Astrocyte (in vitro differentiated cells and primary cell): ENCODE data around the gene PCYT2. TPM values are rescaled to one million over a fixed set of nuclear protein-coding genes. Genes with fewer than 3 reads are reported as not detected.

Source experiments
- DNase-seq: peaks from one replicate; pipeline ENCODE4 v3.0.0-alpha.2; 2010; ENCODE audit warnings: low read depth
- FAIRE-seq: peaks from 2 replicates; lab custom pipeline; 2011; peaks lifted over from hg19 to GRCh38; lab: Jason Lieb, UNC
- H2AFZ ChIP-seq: 2 replicates; pipeline ENCODE4 v1.6.0; 2012; ENCODE audit warnings: low read depth, low read length, inconsistent platforms
- H3K27ac ChIP-seq: 2 replicates; pipeline ENCODE4 v1.5.1; 2011; ENCODE audit warnings: low read depth, low read length, inconsistent platforms
- H3K27me3 ChIP-seq: 2 replicates; pipeline ENCODE4 v1.6.0; 2011; ENCODE audit warnings: low read length, inconsistent platforms; ENCODE audit not compliant: insufficient read depth
- H3K36me3 ChIP-seq: 2 replicates; pipeline ENCODE4 v1.5.1; 2011; ENCODE audit warnings: low read length, inconsistent platforms; ENCODE audit not compliant: insufficient read depth
- H3K4me1 ChIP-seq: 2 replicates; pipeline ENCODE4 v1.5.1; 2011; ENCODE audit warnings: low read length, inconsistent platforms; ENCODE audit not compliant: insufficient read depth
- H3K4me2 ChIP-seq: 2 replicates; pipeline ENCODE4 v1.6.0; 2012; ENCODE audit warnings: low read length, inconsistent platforms
- H3K4me3 ChIP-seq: 2 replicates; pipeline ENCODE4 v1.5.1; 2011; ENCODE audit warnings: low read depth, mild to moderate bottlenecking, low read length, inconsistent platforms; ENCODE audit not compliant: insufficient read depth
- H3K79me2 ChIP-seq: 2 replicates; pipeline ENCODE4 v1.6.0; 2012; ENCODE audit warnings: mild to moderate bottlenecking, low read length, inconsistent platforms; ENCODE audit not compliant: insufficient read depth
- H3K9ac ChIP-seq: 2 replicates; pipeline ENCODE4 v1.6.0; 2012; ENCODE audit warnings: mild to moderate bottlenecking, low read length, inconsistent platforms
- H3K9me3 ChIP-seq: 2 replicates; pipeline ENCODE4 v1.5.1; 2012; ENCODE audit warnings: low read depth, mild to moderate bottlenecking, low read length, inconsistent platforms; ENCODE audit not compliant: insufficient read depth
- H4K20me1 ChIP-seq: 2 replicates; pipeline ENCODE4 v1.6.0; 2012; ENCODE audit warnings: low read length, inconsistent platforms; ENCODE audit not compliant: insufficient read depth
- H3K27ac Mint-ChIP-seq: one replicate; pipeline ENCODE4 v1.8.0; 2021; ENCODE audit warnings: mild to moderate bottlenecking, mixed read lengths; ENCODE audit not compliant: unreplicated experiment
- H3K27me3 Mint-ChIP-seq: one replicate; pipeline ENCODE4 v1.8.0; 2021; ENCODE audit warnings: low read depth, mixed read lengths; ENCODE audit not compliant: unreplicated experiment
- H3K36me3 Mint-ChIP-seq: one replicate; pipeline ENCODE4 v1.8.0; 2021; ENCODE audit warnings: low read depth, mixed read lengths; ENCODE audit not compliant: unreplicated experiment
- H3K4me1 Mint-ChIP-seq: one replicate; pipeline ENCODE4 v1.8.0; 2021; ENCODE audit warnings: low read depth, mixed read lengths; ENCODE audit not compliant: unreplicated experiment
- H3K4me3 Mint-ChIP-seq: one replicate; pipeline ENCODE4 v1.8.0; 2021; ENCODE audit warnings: mild to moderate bottlenecking, moderate library complexity, mixed read lengths; ENCODE audit not compliant: unreplicated experiment
- H3K9me3 Mint-ChIP-seq: one replicate; pipeline ENCODE4 v1.8.0; 2021; ENCODE audit warnings: mild to moderate bottlenecking, mixed read lengths; ENCODE audit not compliant: unreplicated experiment
- CTCF ChIP-seq: IDR thresholded peaks from 2 replicates; pipeline ENCODE4 v1.5.1; 2011; ENCODE audit warnings: low read depth, mild to moderate bottlenecking, inconsistent platforms, low read length, moderate library complexity; ENCODE audit not compliant: insufficient read depth
- EZH2 ChIP-seq: IDR thresholded peaks from 2 replicates; pipeline ENCODE4 v1.6.1; 2012; ENCODE audit warnings: mild to moderate bottlenecking, low read length, inconsistent platforms; ENCODE audit not compliant: insufficient read depth
- total RNA-seq: library from RNA; stranded (reverse); gene quantifications from 2 replicates; pipeline ENCODE4 v1.2.1, GENCODE V29; 2021

PCYT2 gene
- total RNA-seq, 1 donor from 2014 or later: 31.6 TPM

- H4K20me1 ChIP-seq: peaks cover 8% of the 10 kb centered on the region
- peaks cover 20% of the 10 kb centered on the region for H3K79me2 ChIP-seq
- H3K27me3 ChIP-seq: peaks cover 8% of the 10 kb centered on the region
- no peak overlapping the region for H3K4me3 Mint-ChIP-seq
- H3K9ac ChIP-seq: no peak overlapping the region
- no peaks in the 10 kb centered on the region for H3K9me3 Mint-ChIP-seq
- no peaks in the 10 kb centered on the region for H3K9me3 ChIP-seq
- H3K4me1 ChIP-seq: peaks cover 6% of the 10 kb centered on the region
- no peak overlapping the region for H3K27ac ChIP-seq
- H3K4me1 Mint-ChIP-seq: peaks cover 5% of the 10 kb centered on the region
- peaks cover 4% of the 10 kb centered on the region for H3K36me3 Mint-ChIP-seq
- H3K36me3 ChIP-seq: no peaks in the 10 kb centered on the region
- no peak for TF ChIP-seq EZH2
- TF ChIP-seq CTCF: no peak
- H3K4me3 ChIP-seq: no peak overlapping the region
- no peak overlapping the region for H3K4me2 ChIP-seq
- H2AFZ ChIP-seq: no peak overlapping the region
- peaks cover 12% of the 10 kb centered on the region for H3K27me3 Mint-ChIP-seq
- no peak overlapping the region for H3K27ac Mint-ChIP-seq
- FAIRE-seq (no peak), DNase-seq (no peak)
Observed at GRCh38 chr17:81939218-81939617, 28.0 kb upstream of the PCYT2 start.

GRCh38 chr17:81935709-81936084, 24.5 kb upstream of the PCYT2 start:
- DNase-seq (no peak), FAIRE-seq (no peak)
- Mint-ChIP-seq H3K36me3 (peaks cover 10% of the 10 kb centered on the region), H3K27ac (peak overlapping the region; percentile 66), H3K27me3 (peaks cover 9% of the 10 kb centered on the region), H3K4me3 (peak overlapping the region; percentile 93), H3K9me3 (no peaks in the 10 kb centered on the region), H3K4me1 (peaks cover 5% of the 10 kb centered on the region)
- Histone ChIP-seq H3K36me3 (no peaks in the 10 kb centered on the region), H3K4me2 (peak overlapping the region; percentile 98), H3K27me3 (peaks cover 1% of the 10 kb centered on the region), H3K79me2 (peaks cover 20% of the 10 kb centered on the region), H2AFZ (no peak overlapping the region), H3K9me3 (no peaks in the 10 kb centered on the region), H3K4me1 (peaks cover 6% of the 10 kb centered on the region), H3K27ac (no peak overlapping the region), H3K9ac (peak overlapping the region; percentile 31), H3K4me3 (peak overlapping the region; percentile 26), H4K20me1 (peaks cover 24% of the 10 kb centered on the region)
- no peak for TF ChIP-seq EZH2
- no peak for TF ChIP-seq CTCF

- FAIRE-seq (no peak), DNase-seq (no peak)
- Histone ChIP-seq H3K27me3 (no peaks in the 10 kb centered on the region), H3K4me3 (peak overlapping the region; percentile 26), H3K4me1 (peaks cover 6% of the 10 kb centered on the region), H3K27ac (no peak overlapping the region), H3K36me3 (no peaks in the 10 kb centered on the region), H3K9me3 (no peaks in the 10 kb centered on the region), H3K4me2 (peak overlapping the region; percentile 98), H4K20me1 (peaks cover 24% of the 10 kb centered on the region), H3K9ac (peak overlapping the region; percentile 31), H3K79me2 (peaks cover 20% of the 10 kb centered on the region), H2AFZ (no peak overlapping the region)
- TF ChIP-seq CTCF (no peak), EZH2 (no peak)
- Mint-ChIP-seq H3K27me3 (peaks cover 3% of the 10 kb centered on the region), H3K27ac (peak overlapping the region; percentile 66), H3K4me3 (peak overlapping the region; percentile 93), H3K4me1 (peaks cover 5% of the 10 kb centered on the region), H3K9me3 (no peaks in the 10 kb centered on the region), H3K36me3 (peaks cover 10% of the 10 kb centered on the region)
Observed at GRCh38 chr17:81934850-81935708, 23.9 kb upstream of the PCYT2 start.
